ENCODE results near the gene SCCPDH.

DNA sequence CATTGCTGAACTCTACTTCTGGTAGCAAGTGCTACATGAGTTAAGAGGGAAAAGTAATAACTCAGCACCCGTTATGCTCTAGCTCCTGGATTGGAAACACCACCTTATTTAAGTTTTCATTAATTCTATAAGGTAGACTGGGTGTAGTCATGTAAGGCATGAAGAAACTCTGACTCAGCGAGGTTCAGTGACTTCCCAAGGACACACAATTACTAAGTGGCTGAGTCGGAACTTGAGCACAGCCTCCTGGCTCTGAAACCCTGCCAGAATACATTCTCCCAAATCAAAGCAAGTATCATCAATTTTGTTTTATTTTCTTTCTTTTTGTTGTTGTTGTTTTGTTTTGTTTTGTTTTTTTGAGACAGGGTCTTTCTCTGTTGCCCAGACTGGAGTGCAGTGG, 29.1 kb upstream of the SCCPDH start:
- no peak for TF ChIP-seq CTCF (IDR thresholded peaks at IDR 0.05; ENCODE audit: extremely low read depth in 1 of 2, insufficient read depth in 1 of 2, low read depth in 1 of 2, low read length in 2 of 2)
- TF ChIP-seq, protein P1, sequence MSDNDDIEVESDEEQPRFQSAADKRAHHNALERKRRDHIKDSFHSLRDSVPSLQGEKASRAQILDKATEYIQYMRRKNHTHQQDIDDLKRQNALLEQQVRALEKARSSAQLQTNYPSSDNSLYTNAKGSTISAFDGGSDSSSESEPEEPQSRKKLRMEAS (IDR thresholded peaks at IDR 0.05; ENCODE audit: insufficient read depth, insufficient read length): no peak
